Activated CD8-positive, alpha-beta memory T cell treated with anti-CD3 and anti-CD28 coated beads for 36 hours (primary cell): ENCODE measurements around the gene PTPMT1. TPM values are rescaled to one million over a fixed set of nuclear protein-coding genes. Genes with fewer than 3 reads are reported as not detected.

Source experiments
- CTCF ChIA-PET: fragments of 350-600 bp; sonication (Branson Sonifier 250); formaldehyde crosslinking; loops from one replicate; lab custom pipeline; 2021; ENCODE audit warnings: antibody characterized with exemption; lab: Charles Lee
- POLR2A ChIA-PET: fragments of 350-600 bp; sonication (Branson Sonifier 250); formaldehyde crosslinking; loops from one replicate; lab custom pipeline; 2021; ENCODE audit warnings: antibody characterized with exemption; lab: Charles Lee
- total RNA-seq, 2 experiments: library from RNA; stranded (reverse); gene quantifications; one replicate each; pipeline ENCODE4 v1.2.3, GENCODE V29; 2021

Gene PTPMT1
- total RNA-seq, 2 experiments from 2014 or later: 55.5 to 58.9 TPM

- POLR2A ChIA-PET: no interaction called here
- CTCF ChIA-PET: no interaction called here
These were observed 24.8 kb downstream of the PTPMT1 start for GRCh38 chr11:47589977-47590861.

- ChIA-PET CTCF (no interaction called here), POLR2A (no interaction called here)
These were observed 26.4 kb downstream of the PTPMT1 start for GRCh38 chr11:47591764-47592163.

GRCh38 chr11:47592251-47592650 is 26.9 kb downstream of the PTPMT1 start:
- ChIA-PET CTCF (no interaction called here), POLR2A (no interaction called here)

GRCh38 chr11:47592970-47593369 is 27.6 kb downstream of the PTPMT1 start:
- CTCF ChIA-PET: no interaction called here

GRCh38 chr11:47593492-47593933 is 28.1 kb downstream of the PTPMT1 start:
- CTCF ChIA-PET: no interaction called here
- POLR2A ChIA-PET: no interaction called here

More at GRCh38 chr11:47592970-47593369, 27.6 kb downstream of the PTPMT1 start:
- POLR2A ChIA-PET: no interaction called here

- POLR2A ChIA-PET: no interaction called here
- CTCF ChIA-PET: interaction anchor here (0.6 kb wide), 1 partner anchor 28 kb away, joined by 4 read pairs; no protein-coding TSS in a partner anchor
These were observed 28.8 kb downstream of the PTPMT1 start, which contains the start of gene C1QTNF4 for GRCh38 chr11:47593934-47594855. TSS of gene C1QTNF4 (minus strand) at chr11:47594411. CDS start at chr11:47590810, 3,601 bp downstream.

- POLR2A ChIA-PET: no interaction called here
- CTCF ChIA-PET: interaction anchor here (0.6 kb wide), 1 partner anchor 28 kb away, joined by 4 read pairs; no protein-coding TSS in a partner anchor
These were observed 29.6 kb downstream of the PTPMT1 start for GRCh38 chr11:47595029-47595428.

- ChIA-PET POLR2A (no interaction called here), CTCF (no interaction called here)
These were observed 30.6 kb downstream of the PTPMT1 start for GRCh38 chr11:47595967-47596366.

GRCh38 chr11:47599902-47600301 is 34.5 kb downstream of the PTPMT1 start:
- POLR2A ChIA-PET: no interaction called here
- CTCF ChIA-PET: no interaction called here

GRCh38 chr11:47603295-47603694 is 37.9 kb downstream of the PTPMT1 start:
- CTCF ChIA-PET: no interaction called here
- POLR2A ChIA-PET: no interaction called here

- POLR2A ChIA-PET: no interaction called here
- CTCF ChIA-PET: no interaction called here
These were observed 40.5 kb downstream of the PTPMT1 start for GRCh38 chr11:47605921-47606320.

GRCh38 chr11:47606731-47607130 is 41.3 kb downstream of the PTPMT1 start:
- ChIA-PET POLR2A (no interaction called here), CTCF (no interaction called here)

GRCh38 chr11:47607380-47607779 is 42.0 kb downstream of the PTPMT1 start:
- ChIA-PET POLR2A (no interaction called here), CTCF (interaction anchor here (0.5 kb wide), 1 partner anchor 1439 kb away, joined by 5 read pairs; no protein-coding TSS in a partner anchor)

GRCh38 chr11:47609675-47610074 is 44.3 kb downstream of the PTPMT1 start:
- ChIA-PET CTCF (interaction anchor here (1.8 kb wide), 1 partner anchor 236 kb away, joined by 4 read pairs; no protein-coding TSS in a partner anchor), POLR2A (no interaction called here)

- ChIA-PET CTCF (interaction anchor here (0.6 to 1.8 kb wide), 2 partner anchors 238 to 242 kb away, joined by 3 to 4 read pairs; no protein-coding TSS in a partner anchor), POLR2A (no interaction called here)
These were observed 46.0 kb downstream of the PTPMT1 start for GRCh38 chr11:47611348-47611794.

- POLR2A ChIA-PET: no interaction called here
- CTCF ChIA-PET: no interaction called here
These were observed 49.9 kb downstream of the PTPMT1 start for GRCh38 chr11:47615249-47615648.

GRCh38 chr11:47616726-47617416 is 51.5 kb downstream of the PTPMT1 start:
- POLR2A ChIA-PET: interaction anchor here (0.5 kb wide), 1 partner anchor 37 kb away, joined by 4 read pairs; no protein-coding TSS in a partner anchor
- CTCF ChIA-PET: interaction anchor here (0.6 to 0.7 kb wide), 3 partner anchors 17 to 311 kb away, joined by 3 read pairs; no protein-coding TSS in a partner anchor

GRCh38 chr11:47617417-47617809 is 52.0 kb downstream of the PTPMT1 start:
- CTCF ChIA-PET: interaction anchor here (0.6 to 0.7 kb wide), 2 partner anchors 16 to 141 kb away, joined by 3 read pairs; no protein-coding TSS in a partner anchor
- POLR2A ChIA-PET: interaction anchor here (0.6 kb wide), 1 partner anchor 69 kb away, joined by 5 read pairs; no protein-coding TSS in a partner anchor
